B cell (primary cell): ENCODE results near the gene PDCD7. TPM values are rescaled to one million over a fixed set of nuclear protein-coding genes. Genes with fewer than 3 reads are reported as not detected.

Source experiments
- ATAC-seq: fragments of 200-7000 bp; cut with Tn5 transposase; one replicate; pipeline ENCODE4 v1.10.0; 2021; ENCODE audit warnings: low read depth, mild to moderate bottlenecking, moderate number of reproducible peaks, moderate library complexity
- CTCF ChIA-PET: fragments of 350-600 bp; sonication (Branson Sonifier 250); formaldehyde crosslinking; loops from one replicate; lab custom pipeline; 2021; ENCODE audit warnings: antibody characterized with exemption, inconsistent platforms; lab: Charles Lee
- POLR2A ChIA-PET: fragments of 350-600 bp; sonication (Branson Sonifier 250); formaldehyde crosslinking; loops from one replicate; lab custom pipeline; 2021; ENCODE audit warnings: antibody characterized with exemption; lab: Charles Lee
- DNase-seq: peaks from one replicate; pipeline ENCODE4 v3.0.0; 2013
- H2AFZ ChIP-seq: 2 replicates; pipeline ENCODE4 v1.6.1; 2012; ENCODE audit warnings: mild to moderate bottlenecking, low read depth, low read length; ENCODE audit not compliant: insufficient read depth, poor library complexity, severe bottlenecking
- H3K27ac ChIP-seq, 2 donors: 1 replicate in 1 of 2; 2 replicates in 1 of 2; pipeline ENCODE4 v1.5.1; 2012 to 2013; ENCODE audit warnings: low read length in 2 of 2, mild to moderate bottlenecking in 2 of 2, moderate library complexity in 1 of 2
- H3K27me3 ChIP-seq, 4 experiments: fragments of 200-600 bp in 1 of 4; sonication (generic) in 1 of 4; replicated peaks in 1 of 4; 1 replicate in 2 of 4; 2 replicates in 2 of 4; pipeline versions ENCODE4 v1.6.1 to v1.7.0; 2013 to 2016; ENCODE audit warnings: low read length in 3 of 4, mild to moderate bottlenecking in 2 of 4, mixed read lengths in 1 of 4, moderate library complexity in 1 of 4; ENCODE audit not compliant: insufficient read depth in 4 of 4, control insufficient read depth in 3 of 4; ENCODE audit errors: control extremely low read depth in 1 of 4
- H3K36me3 ChIP-seq, 2 experiments: replicated peaks in 1 of 2; 1 replicate in 1 of 2; 2 replicates in 1 of 2; pipeline versions ENCODE4 v1.6.1 to v1.7.1; 2013; ENCODE audit warnings: low read length in 1 of 2; ENCODE audit not compliant: insufficient read depth in 2 of 2, control insufficient read depth in 1 of 2; ENCODE audit errors: control extremely low read depth in 1 of 2, extremely low read depth in 1 of 2
- H3K4me1 ChIP-seq, 2 donors: fragments of 200-600 bp in 1 of 2; sonication (generic) in 1 of 2; 1 replicate in 1 of 2; 2 replicates in 1 of 2; pipeline versions ENCODE4 v1.5.1 to v1.6.1; 2013 to 2017; ENCODE audit warnings: low read length in 2 of 2; ENCODE audit not compliant: control insufficient read depth in 2 of 2, insufficient read depth in 2 of 2
- H3K4me2 ChIP-seq: replicated peaks from 2 replicates; pipeline ENCODE3; 2012; ENCODE audit warnings: mild to moderate bottlenecking, low read depth, low read length; ENCODE audit not compliant: poor library complexity, severe bottlenecking
- H3K4me3 ChIP-seq, 5 experiments: fragments of 200-600 bp in 1 of 5; sonication (generic) in 1 of 5; 1 replicate in 3 of 5; 2 replicates in 2 of 5; pipeline versions ENCODE4 v1.5.1 to v1.7.0; 2011 to 2016; ENCODE audit warnings: low read length in 4 of 5, mild to moderate bottlenecking in 4 of 5, low read depth in 2 of 5, control low read depth in 1 of 5, moderate library complexity in 1 of 5; ENCODE audit not compliant: insufficient read depth in 1 of 5; ENCODE audit errors: control extremely low read depth in 1 of 5, extremely low read depth in 1 of 5
- H3K79me2 ChIP-seq: fragments of 200-600 bp; sonication (generic); one replicate; pipeline ENCODE4 v1.6.0; 2016; ENCODE audit warnings: low read length; ENCODE audit not compliant: control insufficient read depth, insufficient read depth
- H3K9ac ChIP-seq: fragments of 200-600 bp; sonication (generic); 2 replicates; pipeline ENCODE4 v1.6.1; 2017; ENCODE audit warnings: mild to moderate bottlenecking, low read length, moderate library complexity
- H3K9me3 ChIP-seq, 3 donors: one replicate each; pipeline versions ENCODE4 v1.6.1 to v1.7.1; 2013; ENCODE audit warnings: low read length in 2 of 3; ENCODE audit not compliant: control insufficient read depth in 2 of 3, insufficient read depth in 1 of 3; ENCODE audit errors: control extremely low read depth in 1 of 3
- H4K20me1 ChIP-seq: 2 replicates; pipeline ENCODE4 v1.6.0; 2012; ENCODE audit warnings: mild to moderate bottlenecking, low read length; ENCODE audit not compliant: insufficient read depth, control insufficient read depth, poor library complexity, severe bottlenecking
- H3K27ac Mint-ChIP-seq: one replicate; pipeline ENCODE4 v1.8.0; 2021; ENCODE audit warnings: mixed read lengths
- H3K27me3 Mint-ChIP-seq: one replicate; pipeline ENCODE4 v1.8.0; 2021; ENCODE audit warnings: mixed read lengths
- H3K4me1 Mint-ChIP-seq: one replicate; pipeline ENCODE4 v1.8.0; 2021; ENCODE audit warnings: mixed read lengths
- H3K4me3 Mint-ChIP-seq: one replicate; pipeline ENCODE4 v1.8.0; 2021; ENCODE audit warnings: mixed read lengths
- H3K9me3 Mint-ChIP-seq: one replicate; pipeline ENCODE4 v1.8.0; 2022; ENCODE audit warnings: mixed read lengths; ENCODE audit not compliant: insufficient read depth
- CTCF ChIP-seq: fragments of 200-600 bp; IDR thresholded peaks from one replicate; pipeline ENCODE4 v1.8.0; 2022; ENCODE audit warnings: antibody characterized with exemption, mild to moderate bottlenecking
- EZH2 ChIP-seq: IDR thresholded peaks from 2 replicates; pipeline ENCODE4 v1.6.1; 2012; ENCODE audit warnings: borderline replicate concordance, low read depth, mild to moderate bottlenecking, moderate library complexity, low read length; ENCODE audit not compliant: insufficient read depth, poor library complexity, severe bottlenecking
- WGBS: methylation state at CpG from one replicate; pipeline ENCODE4 v1.1.5; 2013; ENCODE audit warnings: missing lambda C conversion rate; ENCODE audit not compliant: insufficient coverage; 5-methylcytosine and 5-hydroxymethylcytosine counted together
- intact Hi-C: fragments of 100-400 bp; cut with micrococcal nuclease; formaldehyde crosslinking; loops from one replicate; pipeline ENCODE4 v1.10.0; 2022
- polyA plus RNA-seq: library from polyadenylated mRNA; depleted of rRNA; stranded (reverse); fragments of >200 nt; gene quantifications from 2 replicates; pipeline ENCODE4 v1.2.3, GENCODE V29; 2012
- total RNA-seq, 2 donors: library from RNA; stranded (reverse); fragments of 120-200 nt in 1 of 2; gene quantifications; 1 replicate in 1 of 2; 2 replicates in 1 of 2; pipeline versions ENCODE4 v1.2.3 to v1.2.4, GENCODE V29; 2013 to 2022

PDCD7 gene
- total and polyA plus RNA-seq, 2 donors (not counting 1 experiment from before 2014, with no cell fraction given), result 34.6 to 47.0 TPM

GRCh38 chr15:65096481-65097385, 36.9 kb downstream of the PDCD7 start:
- Mint-ChIP-seq H3K27me3 (no peaks in the 10 kb centered on the region), H3K4me1 (no peaks in the 10 kb centered on the region), H3K27ac (no peak overlapping the region), H3K9me3 (no peaks in the 10 kb centered on the region), H3K4me3 (no peak overlapping the region)
- H3K27me3 ChIP-seq, result no peaks in the 10 kb centered on the region
- no peak overlapping the region for H3K9ac ChIP-seq
- no peak overlapping the region for H3K27ac ChIP-seq
- H3K36me3 ChIP-seq, result peaks cover 1 to 19% of the 10 kb centered on the region in 2 experiments
- no peaks in the 10 kb centered on the region for H4K20me1 ChIP-seq
- DNase-seq, result no peak
- intact Hi-C loops, result no loop called here
- ChIA-PET POLR2A (no interaction called here), CTCF (no interaction called here)
- ATAC-seq, result no peak
- no peaks in the 10 kb centered on the region for H3K79me2 ChIP-seq
- 100% methylated on average over 2 of the region's 6 CpGs for WGBS
- TF ChIP-seq EZH2 (no peak), CTCF (no peak)
- no peak overlapping the region for H3K4me2 ChIP-seq
- no peak overlapping the region for H2AFZ ChIP-seq
- H3K4me1 ChIP-seq, result no peaks in the 10 kb centered on the region
- H3K4me3 ChIP-seq, result no peak overlapping the region
- no peaks in the 10 kb centered on the region for H3K9me3 ChIP-seq

GRCh38 chr15:65095747-65096104, 37.9 kb downstream of the PDCD7 start:
- Mint-ChIP-seq H3K27ac (no peak overlapping the region), H3K9me3 (no peaks in the 10 kb centered on the region), H3K4me1 (no peaks in the 10 kb centered on the region), H3K27me3 (no peaks in the 10 kb centered on the region), H3K4me3 (no peak overlapping the region)
- H2AFZ ChIP-seq, result no peak overlapping the region
- H3K9ac ChIP-seq, result no peak overlapping the region
- peaks cover 1 to 16% of the 10 kb centered on the region in 2 experiments for H3K36me3 ChIP-seq
- H3K27me3 ChIP-seq, result no peaks in the 10 kb centered on the region
- no peaks in the 10 kb centered on the region for H3K9me3 ChIP-seq
- no peaks in the 10 kb centered on the region for H3K4me1 ChIP-seq
- POLR2A ChIA-PET, result no interaction called here
- intact Hi-C loops, result no loop called here
- DNase-seq (no peak), ATAC-seq (no peak)
- no peak for TF ChIP-seq CTCF
- no peak for TF ChIP-seq EZH2
- no peak overlapping the region for H3K4me3 ChIP-seq
- H3K79me2 ChIP-seq, result no peaks in the 10 kb centered on the region
- no peak overlapping the region for H3K4me2 ChIP-seq
- no peak overlapping the region for H3K27ac ChIP-seq
- CTCF ChIA-PET, result no interaction called here
- 93% methylated on average over 6 of the region's 6 CpGs for WGBS
- H4K20me1 ChIP-seq, result no peaks in the 10 kb centered on the region
